HG03432 (cell line): ENCODE results near the gene SLC2A14.

Experiments used
- ATAC-seq: cut with Tn5 transposase; IDR thresholded peaks from one replicate; pipeline ENCODE4 v1.9.1; 2021; ENCODE audit warnings: mild to moderate bottlenecking, moderate library complexity; ENCODE audit not compliant: unreplicated experiment

The SLC2A14 gene

DNA sequence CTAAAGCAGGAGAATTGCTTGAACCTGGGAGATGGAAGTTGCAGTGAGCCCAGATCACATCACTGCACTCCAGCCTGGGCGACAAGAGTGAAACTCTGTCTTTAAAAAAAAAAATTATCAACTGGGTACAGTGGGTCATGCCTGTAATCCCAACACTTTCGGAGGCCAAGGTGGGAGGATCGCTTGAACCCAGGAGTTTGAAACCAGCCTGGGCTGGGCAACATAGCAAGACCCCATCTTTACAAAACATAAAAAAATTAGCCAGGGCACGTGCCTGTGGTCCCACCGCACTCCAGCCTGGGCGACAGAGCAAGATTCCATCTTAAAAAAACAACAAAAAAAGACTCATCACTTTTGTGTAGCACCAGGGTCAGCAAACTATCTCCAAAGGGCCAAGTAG lies 90.7 kb downstream of the SLC2A14 start:
- no peak for ATAC-seq

DNA sequence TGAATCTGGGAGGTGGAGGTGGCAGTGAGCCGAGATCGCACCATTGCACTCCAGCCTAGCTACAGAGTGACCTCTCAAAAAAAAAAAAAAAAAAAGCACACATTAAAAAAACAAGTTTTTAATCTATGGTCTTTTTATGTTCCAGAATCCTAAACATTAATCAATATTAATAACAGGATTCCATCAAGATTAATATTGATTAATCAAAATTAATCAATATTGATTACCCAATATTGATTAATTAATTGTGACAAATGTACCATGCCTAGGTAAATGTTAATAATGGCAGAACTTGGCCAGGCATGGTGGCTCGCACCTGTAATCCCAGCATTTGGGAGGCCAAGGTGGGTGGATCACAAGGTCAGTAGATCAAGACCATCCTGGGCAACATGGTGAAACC lies 91.4 kb downstream of the SLC2A14 start:
- no peak for ATAC-seq

DNA sequence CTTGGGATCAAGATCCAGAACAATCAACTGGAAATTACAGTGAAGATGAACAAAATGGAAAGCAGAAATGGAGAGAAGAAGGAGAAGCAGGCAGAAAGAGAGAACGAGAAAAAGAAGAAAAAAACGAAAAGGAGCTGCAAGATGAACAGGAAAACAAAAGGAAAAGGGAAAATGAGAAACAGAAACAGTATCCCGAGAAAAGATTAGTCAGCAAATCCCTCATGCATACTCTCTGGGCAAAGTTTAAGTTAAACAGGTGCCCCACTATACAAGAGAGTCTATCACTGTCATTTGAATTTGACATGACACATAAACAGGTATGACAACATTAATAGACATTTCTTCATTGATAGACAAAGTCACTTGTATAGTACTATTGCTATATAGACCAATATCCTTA lies 102.7 kb downstream of the SLC2A14 start:
- no peak for ATAC-seq
